B cell (primary cell): Measurements from ENCODE around the gene CRTAP.

Experiments used
- EZH2 ChIP-seq: IDR thresholded peaks from 2 replicates; pipeline ENCODE4 v1.6.1; 2012; ENCODE audit warnings: borderline replicate concordance, low read depth, mild to moderate bottlenecking, moderate library complexity, low read length; ENCODE audit not compliant: insufficient read depth, poor library complexity, severe bottlenecking
- TF ChIP-seq, protein P1 (sequence below): fragments of 200-600 bp; IDR thresholded peaks from one replicate; pipeline ENCODE4 v1.8.0; 2022; ENCODE audit warnings: antibody characterized with exemption, mild to moderate bottlenecking

DNA sequence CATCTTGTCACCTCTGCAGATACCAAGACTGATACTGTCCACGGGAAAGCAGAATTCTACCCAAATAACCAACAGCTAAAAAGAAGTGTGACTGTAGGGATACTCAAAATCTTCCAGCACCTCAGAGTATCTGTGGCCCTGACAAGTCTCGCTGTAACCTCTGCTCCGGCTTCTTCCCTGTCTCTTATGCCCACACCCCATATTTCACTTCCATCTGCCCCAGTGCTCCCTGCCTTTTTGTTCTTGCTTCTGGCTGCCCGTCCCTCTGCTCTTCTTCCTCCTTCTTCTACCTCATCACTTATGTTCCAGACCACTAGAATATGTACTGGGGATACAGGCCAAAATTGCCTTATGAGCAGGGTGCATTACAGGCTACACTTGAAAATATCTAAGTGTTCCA is 45.4 kb downstream of the CRTAP start:
- TF ChIP-seq, protein P1, sequence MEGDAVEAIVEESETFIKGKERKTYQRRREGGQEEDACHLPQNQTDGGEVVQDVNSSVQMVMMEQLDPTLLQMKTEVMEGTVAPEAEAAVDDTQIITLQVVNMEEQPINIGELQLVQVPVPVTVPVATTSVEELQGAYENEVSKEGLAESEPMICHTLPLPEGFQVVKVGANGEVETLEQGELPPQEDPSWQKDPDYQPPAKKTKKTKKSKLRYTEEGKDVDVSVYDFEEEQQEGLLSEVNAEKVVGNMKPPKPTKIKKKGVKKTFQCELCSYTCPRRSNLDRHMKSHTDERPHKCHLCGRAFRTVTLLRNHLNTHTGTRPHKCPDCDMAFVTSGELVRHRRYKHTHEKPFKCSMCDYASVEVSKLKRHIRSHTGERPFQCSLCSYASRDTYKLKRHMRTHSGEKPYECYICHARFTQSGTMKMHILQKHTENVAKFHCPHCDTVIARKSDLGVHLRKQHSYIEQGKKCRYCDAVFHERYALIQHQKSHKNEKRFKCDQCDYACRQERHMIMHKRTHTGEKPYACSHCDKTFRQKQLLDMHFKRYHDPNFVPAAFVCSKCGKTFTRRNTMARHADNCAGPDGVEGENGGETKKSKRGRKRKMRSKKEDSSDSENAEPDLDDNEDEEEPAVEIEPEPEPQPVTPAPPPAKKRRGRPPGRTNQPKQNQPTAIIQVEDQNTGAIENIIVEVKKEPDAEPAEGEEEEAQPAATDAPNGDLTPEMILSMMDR: no peak
- TF ChIP-seq EZH2: no peak
